ENCODE results near the gene CTSZ.
"Not testable (repeated sequence)": the region's sequence is repeated elsewhere in the genome, so short reads cannot be mapped to it uniquely, and the experiment has no call there.

The CTSZ gene

DNA sequence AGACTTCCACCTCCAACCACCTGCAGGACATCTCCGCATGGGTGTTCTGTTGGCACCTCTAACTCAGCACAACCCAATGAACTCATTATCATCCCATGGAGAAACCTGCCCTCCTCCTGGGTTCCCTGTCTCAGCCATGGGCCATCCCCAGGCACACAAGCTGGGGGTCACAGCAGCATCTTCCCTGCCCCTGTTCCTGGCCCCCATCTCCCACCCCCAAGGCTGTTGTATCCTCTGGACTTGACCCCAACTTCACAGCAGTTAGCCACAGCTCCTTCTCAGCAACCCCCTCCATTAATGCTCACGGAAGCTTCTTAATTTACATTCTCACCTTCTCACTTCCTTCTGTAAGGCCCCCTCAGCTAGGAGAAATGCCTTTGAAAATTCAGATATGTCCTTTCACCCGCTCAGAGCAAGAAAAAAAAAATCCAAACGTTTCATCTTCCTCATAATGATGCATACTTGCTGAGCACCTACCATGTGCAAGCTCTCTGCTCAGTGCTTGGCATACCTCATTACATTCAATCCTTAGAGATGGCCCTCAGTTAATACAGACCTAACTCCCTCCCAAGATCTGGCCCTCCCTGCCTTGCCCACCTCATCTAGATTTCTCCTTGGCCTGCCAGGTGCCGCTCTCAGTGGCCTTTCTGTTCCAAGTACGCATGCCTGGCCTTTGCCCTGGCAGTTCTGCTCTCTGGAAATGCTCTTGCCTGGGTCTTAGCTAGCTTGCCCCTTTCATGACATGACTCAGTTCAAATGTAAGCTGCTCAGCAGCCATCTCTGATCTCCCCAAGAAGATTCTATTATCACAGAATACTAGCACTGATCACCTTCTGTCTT is 28.5 kb downstream of the CTSZ start:
- no peak for DNase-seq

DNA sequence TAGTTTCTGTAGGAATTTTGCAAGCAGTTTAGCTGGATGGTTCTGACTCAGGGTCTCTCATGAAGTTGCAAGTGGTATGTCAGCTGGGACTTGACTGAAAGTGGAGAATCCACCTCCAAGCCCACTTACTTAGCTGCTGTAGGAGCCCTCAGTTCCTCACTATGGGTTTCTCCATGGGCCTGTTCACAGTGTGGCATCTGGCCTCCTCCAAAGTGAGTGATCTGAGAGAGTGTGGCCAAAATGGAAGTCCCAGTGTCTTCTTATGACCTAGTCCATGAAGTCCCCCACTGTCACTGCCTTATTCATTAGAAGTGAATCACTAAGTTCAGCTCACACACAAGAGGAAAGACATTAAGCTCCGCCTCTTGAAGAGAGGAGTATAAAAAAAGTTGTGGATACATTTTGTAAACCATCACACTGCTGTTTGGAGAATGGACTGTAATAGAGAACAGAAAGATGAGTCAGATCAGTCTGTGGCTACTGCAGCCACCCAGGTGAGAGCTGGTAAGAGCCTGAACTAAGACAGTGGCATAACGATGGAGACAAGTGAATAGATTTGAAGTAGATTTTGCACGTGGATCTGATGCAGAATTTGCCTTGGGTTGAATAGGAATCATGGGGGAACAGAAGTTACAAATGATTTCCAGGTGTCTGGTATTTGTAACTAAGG is 30.9 kb downstream of the CTSZ start:
- no peak for DNase-seq

DNA sequence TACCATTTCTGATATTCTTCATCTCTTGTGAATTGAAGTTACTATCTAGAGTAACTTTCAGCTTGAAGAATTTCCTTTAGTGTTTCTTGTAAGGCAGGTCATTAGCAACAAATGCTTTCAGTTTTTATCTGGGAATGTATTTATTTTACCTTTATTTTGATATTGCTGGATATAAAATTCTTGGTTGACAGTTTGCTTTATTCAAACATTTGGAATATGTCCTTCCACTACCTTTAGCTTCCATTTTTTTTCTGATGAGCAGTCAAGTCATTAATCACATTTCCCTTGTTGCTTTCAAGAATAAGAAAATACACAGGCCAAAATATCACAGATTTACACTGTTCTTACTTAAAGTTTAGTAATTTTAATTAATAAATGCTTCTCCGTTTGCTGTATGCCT is 31.7 kb downstream of the CTSZ start:
- no peak for DNase-seq

DNA sequence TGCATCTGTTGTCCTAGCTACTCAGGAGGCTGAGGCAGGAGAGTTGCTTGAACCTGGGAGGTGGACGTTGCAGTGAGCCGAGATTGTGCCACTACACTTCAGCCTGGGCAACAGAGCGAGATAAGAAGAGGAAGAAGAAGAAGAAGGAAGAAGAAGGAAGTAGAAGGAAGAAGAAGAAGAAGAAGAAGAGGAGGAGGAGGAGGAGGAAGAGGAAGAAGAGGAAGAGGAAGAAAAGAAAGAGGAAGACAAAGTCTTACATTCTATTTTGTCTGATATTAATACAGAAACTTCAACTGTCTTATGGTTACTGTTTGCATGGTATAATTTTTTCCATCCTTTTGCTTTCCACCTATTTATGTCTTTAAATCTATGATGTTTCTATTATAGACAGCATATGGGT is 33.2 kb downstream of the CTSZ start:
- DNase-seq = no peak

DNA sequence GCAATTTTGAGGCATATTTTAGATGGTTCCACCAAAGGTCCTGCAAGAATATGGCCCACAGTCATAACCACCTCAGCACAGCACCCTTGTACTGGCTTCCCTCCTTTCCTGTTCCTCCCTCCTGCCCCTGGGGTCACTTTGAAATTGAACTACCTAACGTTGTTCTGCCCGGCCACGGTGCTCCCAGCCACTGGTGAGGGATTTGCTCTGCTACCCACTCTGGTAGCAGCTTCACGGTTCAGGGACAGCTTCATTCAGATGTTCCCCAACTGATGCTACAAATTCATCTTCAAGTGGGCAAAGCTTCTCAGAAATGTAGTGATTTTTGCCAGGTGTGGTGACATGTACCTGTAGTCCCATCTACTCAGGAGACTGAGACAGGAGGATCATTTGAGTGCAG is 33.9 kb downstream of the CTSZ start:
- no peak for DNase-seq

DNA sequence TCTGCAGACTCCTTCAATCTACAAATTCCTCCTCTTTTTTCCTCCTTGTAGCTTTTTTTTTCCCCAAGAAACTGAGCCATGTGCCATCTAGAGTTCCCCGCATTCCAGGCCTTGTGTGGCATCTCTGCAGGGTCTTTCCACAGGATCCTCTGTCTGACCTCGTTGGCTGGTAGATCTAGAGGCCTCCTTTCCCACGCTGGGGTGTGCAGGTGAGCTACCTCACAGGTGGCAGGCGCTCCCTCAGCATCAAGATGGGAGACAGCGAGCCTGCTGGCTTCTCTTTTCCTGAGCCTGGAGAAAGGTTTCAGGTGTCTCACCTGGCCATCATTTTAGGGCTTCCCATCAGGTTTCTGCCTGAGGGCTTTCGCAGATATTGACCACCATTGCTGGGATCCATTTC is 35.6 kb downstream of the CTSZ start:
- no peak for DNase-seq

DNA sequence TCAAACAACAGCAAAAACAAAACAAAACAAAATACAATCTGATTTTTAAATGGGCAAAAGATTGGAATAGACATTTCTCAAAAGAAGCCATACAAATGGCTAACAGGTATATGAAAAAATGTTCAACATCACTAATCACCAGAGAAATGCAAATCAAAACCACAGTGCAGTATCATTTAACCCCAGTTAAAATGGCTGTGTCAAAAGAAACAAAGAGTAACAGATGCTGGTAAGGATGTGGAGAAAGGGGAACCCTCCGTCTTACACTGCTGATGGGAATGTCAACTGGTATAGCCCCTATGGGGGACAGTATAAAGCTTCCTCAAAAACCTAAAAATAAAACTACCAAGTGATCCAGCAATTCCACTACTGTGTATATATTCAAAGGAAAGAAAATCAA is 36.9 kb downstream of the CTSZ start:
- no peak for DNase-seq

DNA sequence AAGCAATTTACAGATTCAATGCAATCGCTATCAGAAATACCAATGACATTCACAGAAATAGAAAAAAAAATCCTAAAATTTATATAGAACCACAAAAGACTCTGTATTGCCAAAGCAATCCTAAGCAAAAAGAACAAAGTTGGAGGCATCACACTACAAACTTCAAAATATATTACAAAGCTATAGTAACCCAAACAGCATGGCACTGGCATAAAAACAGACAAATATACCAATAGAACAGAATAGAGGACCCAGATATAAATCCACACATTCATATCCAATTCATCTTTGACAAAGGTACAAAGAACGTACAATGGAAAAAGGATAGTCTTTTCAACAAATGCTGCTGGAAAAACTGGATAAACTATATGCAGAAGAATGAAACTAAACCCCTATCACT is 37.6 kb downstream of the CTSZ start:
- no peak for DNase-seq

DNA sequence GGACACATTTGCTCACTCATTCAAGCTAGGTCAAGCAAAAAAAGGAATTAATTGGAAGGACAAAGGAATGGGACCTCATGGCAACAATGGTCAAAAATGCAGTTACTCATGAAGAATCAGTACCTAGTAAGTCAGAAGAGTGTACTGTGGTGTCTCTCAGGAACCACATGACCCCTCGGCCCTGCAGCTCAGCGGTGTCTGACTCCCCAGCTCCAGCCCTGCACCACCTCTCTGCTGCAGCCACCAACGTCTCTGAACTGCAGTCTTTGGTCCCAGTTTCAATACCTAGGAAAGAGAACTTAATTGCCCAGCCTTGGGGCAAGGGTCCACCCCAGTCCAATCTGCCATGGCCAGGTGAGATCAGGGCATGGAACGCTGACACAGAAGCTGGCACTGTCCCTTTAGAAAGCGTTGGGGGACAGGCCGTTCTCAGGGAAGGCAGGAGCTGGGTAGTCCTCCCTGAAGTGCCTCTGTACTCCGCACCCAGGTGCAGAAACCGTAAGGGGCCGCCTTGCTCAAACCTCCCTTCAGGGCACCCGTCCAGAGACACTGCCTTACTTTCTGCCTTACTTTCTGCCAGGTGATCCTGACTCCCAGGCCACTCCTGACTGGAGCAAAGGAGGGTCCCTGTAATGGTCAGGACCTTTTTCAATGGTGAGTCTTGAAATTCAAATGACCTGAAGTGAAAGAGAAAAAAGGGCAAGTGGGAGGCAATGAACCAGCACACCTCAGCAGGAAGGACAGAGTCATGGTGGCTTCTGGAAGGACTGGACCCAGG is 39.2 kb downstream of the CTSZ start:
- no peak for DNase-seq

DNA sequence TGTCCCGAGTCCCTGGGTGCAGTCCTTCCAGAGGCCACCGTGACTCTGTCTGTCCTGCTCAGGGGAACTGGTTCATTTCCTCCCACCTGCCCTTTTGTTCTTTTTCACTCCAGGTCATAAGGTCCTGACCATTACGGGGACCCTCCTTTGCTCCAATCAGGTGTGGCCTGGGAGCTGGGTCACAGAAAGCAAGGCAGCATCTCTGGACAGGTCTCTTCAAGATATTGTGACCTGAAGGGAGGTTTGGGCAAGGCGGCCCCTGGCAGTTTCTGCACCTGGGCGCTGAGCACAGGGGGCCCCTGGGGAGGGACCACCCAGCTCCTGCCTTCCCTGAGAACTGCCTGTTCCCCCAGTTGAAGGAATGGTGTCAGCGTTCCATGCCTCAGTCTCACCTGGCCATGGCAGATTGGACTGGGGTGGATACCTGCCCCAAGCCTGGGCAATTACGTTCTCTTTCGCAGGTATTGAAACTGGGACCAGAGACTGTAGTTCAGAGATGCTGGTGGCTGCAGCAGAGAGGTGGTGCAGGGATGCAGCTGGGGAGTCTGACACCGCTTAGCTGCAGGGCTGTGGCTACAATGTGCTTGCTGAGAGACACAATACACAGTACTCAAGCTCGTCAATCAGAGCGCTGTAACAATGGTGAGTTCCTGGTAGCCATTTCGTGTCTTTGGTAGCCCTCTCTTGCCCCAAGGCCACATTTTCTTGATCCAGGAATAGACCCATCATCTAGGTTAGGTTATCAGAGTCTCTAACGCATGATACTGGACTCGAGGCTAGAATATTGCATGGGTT is 41.6 kb downstream of the CTSZ start:
- no peak for DNase-seq

DNA sequence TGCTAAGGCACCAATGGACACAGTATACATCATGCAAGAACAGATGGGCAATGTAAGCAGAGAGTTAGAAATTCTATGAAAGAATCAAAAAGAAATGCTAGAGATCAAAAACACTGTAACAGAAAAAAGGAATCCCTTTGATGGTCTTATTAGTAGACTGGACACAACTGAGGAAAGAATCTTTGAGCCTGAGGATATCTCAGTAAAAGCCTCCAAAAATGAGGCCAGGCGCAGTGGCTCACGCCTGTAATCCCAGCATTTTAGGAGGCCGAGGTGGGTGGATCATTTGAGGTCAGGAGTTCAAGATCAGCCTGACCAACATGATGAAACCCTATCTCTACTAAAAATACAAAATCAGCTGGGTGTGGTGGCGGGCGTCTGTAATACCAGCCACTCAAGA is 43.1 kb downstream of the CTSZ start:
- DNase-seq = not testable (repeated sequence)

DNA sequence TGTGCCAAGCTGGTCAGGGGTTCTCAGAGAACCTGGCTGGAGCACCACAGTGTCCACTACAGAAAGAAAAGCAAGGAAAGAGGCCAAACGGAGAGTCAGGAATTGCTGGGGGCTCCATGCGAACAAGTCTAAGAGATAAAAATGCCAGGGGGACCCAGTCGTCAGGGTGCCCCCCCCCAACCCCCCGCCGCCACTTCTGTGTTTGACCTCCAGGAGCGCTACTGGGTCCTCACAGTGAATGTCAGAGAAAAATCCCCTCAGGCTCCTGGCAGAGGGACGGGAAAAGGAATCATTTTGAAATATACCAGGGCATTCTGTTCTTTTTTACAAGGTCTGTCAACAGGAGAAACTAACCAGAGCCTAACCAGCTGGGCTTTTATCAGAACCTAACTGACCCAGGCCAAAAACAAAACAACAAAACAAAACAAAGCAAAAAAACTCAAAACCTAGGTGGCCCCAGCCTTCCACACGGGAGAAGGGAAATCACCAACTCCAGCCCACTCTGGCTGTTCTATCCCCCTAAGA is 43.9 kb downstream of the CTSZ start:
- no peak for DNase-seq

DNA sequence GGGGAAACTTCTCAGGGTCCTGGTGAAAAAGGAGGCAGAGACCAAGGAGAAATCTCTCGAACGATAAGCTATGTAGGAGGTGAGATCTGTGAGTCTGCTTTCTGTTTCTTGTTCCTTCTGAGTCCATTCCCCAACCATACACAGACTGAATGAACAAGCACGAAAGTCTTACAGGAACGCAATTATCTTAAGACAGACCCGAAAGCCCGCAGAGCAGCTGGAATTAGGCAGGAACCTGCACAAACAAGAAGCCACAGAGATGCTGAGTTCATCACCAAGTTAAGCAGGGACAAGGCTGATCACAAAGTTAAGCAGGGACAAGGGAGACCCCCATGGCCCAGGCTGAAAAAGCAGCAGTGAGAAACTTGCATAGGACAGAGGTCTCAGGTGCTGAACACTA is 47.4 kb downstream of the CTSZ start:
- no peak for DNase-seq

DNA sequence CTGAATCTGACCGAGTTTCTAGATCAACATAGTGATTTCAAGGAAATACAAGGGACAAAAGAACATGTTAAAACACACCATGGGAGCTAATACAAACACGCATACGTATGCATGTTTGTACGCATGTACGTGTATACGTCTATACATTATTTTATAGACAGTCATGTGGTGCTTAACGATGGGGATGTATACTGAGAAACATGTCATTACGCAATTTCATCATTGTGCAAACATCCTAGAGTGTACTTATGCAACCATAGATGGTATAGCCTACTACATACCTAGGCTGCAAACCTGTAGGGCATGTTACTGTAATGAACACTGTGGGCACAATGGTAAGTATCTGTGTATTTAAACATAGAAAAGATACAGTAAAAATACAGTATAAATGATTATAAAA is 51.0 kb downstream of the CTSZ start:
- DNase-seq = no peak

DNA sequence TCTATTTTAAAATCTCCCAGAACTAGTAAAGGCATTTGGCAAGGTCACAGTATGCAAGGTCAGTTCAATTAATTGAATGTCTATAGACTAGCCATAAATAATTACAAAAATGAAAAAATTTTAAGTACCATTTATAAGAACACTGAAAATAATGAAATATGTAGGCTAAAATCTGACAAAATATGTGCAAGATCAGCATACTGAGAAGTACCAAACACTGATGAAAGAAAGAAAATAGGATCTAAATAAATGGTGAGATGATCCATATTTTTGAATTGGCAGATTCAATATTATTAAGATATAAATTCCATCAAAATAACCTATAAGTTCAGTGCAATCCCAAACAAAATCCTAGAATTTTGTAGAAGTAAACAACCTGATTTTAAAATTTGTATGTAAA is 54.0 kb downstream of the CTSZ start:
- no peak for DNase-seq

DNA sequence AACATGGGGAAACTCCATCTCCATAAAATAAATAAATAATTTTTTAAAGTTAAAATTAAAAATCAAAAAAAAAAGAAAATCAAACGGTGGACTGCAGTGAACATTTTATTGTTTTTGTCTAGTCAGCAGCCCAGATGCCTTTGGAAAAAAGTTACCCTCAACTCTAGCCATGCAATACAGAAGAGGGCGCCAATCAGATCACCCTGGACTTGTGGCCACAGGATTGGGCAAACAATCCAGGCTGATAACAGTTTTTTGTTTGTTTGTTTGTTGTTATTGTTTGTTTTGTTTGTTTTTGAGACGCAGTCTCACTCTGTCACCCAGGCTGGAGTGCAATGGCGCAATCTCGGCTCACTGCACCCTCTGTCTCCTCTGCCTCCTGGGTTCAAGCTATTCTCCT is 56.5 kb downstream of the CTSZ start:
- DNase-seq = no peak

DNA sequence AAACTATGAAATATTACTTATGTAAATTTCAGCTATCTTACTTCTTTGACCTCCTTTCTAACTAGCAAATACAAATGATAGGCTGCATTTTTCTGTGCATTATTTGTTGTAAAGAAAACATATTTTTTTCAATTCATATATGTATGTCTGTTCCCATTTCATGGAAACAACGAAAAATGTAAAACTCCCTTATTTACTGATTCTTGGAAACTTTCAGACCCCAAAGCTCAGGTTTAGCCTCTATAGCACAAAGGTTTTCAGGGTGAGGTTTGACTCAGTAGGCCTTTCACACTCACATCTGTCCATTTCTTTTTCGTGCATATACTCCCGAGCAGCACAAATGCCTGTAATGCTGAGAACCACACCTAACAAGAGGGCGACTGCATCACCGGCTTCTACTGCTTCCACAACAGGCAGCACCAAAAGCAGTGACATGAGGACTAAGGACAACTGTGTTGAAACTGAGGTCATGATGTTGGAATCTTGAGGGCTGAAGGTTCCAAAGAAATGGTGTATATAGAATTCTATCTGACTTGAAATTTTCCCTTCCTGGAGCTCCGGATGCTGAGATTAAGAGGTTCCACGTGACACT is 59.2 kb downstream of the CTSZ start:
- DNase-seq = not testable (repeated sequence)

DNA sequence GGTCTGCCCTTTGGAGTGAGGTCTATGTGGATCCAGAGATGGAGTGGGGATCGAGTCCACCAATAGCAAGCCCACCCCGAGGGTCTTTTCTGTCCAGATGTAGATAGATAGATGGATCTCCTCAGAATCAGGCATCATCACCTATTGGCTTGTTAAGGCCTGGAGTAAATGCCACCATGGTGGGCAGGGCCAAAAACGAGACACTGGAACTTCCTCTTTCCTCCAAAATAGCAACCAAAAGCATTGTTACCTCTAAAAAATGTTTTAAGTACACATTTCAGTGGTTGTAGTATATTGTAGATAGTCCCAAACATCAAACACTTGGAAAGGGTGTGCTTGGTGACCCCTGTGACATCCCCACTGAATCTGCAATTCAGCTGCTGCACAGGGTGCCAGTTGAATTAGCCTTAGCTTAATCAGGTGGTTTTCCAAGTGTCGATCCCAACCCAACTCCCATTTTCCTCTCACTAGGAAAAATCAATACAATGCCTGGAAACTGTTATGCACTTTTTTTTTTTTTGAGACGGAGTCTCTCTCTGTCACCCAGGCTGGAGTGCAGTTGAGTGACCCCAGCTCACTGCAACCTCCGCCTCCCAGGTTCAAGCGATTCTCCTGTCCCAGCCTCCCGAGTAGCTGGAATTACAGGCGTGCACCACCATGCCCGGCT is 61.0 kb downstream of the CTSZ start:
- DNase-seq = no peak
